NCI-H2081 treated with DMSO at 0.1 percent for 48 hours (cell line): Measurements from ENCODE around the gene CNPPD1.

ENCODE experiments used
- DNase-seq: peaks from one replicate; lab custom pipeline; 2025; lab: John Stamatoyannopoulos, UW

The CNPPD1 gene

DNA sequence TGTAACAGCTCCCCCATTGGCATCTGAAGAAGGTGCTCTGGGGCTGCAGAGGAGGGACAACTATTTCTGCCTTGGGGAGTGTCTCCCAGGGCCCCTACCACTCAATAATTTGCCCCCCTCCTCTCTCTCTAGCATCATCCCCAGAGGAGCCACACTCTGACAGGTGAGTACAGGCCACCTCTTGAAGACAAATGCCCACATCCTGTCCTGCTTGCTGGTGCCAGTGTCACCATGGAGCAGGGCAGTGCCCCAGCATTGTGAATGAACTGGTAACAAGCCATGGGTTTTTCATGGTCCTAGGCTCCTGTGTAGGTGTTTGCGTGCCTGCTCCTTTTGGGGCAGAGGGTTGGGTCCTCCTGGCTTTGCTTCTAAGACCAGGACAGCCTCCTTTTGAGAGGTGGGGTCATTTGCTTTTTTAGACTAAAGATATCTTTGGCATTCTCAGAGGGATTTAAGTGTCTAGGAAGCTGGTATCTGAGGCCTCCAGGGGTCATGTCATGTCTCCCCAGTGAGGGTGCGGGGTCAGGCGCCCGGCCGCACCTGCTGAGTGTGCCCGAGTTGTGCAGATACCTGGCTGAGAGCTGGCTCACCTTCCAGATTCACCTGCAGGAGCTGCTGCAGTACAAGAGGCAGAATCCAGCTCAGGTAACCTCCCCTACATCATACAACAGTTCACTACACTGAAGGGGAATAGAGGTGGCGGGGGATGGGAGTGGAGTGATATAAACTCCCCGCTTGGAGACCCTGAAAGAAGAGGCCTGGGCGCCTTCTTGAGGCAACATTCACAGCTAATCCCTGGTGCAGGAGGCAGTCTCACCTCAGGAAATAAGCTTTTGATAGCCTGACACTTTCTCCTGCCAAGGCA is 3.1 kb upstream of the CNPPD1 start:
- no peak for DNase-seq

- no peak for DNase-seq
These were observed 1.9 kb upstream of the CNPPD1 start for GRCh38 chr2:219178377-219179175.

GRCh38 chr2:219177552-219178376 is 1.0 kb upstream of the CNPPD1 start, which contains the start of gene RETREG2:
RETREG2 (plus strand) TSS chr2:219178275; CDS start chr2:219178353, 78 bp downstream.
- DNase-seq = peak; percentile 15

- no peak for DNase-seq
These were observed 552 bp downstream of the CNPPD1 start for GRCh38 chr2:219175928-219176817.

GRCh38 chr2:219175486-219175885 is 1.2 kb downstream of the CNPPD1 start:
- DNase-seq = no peak

- no peak for DNase-seq
These were observed 1.9 kb downstream of the CNPPD1 start for GRCh38 chr2:219174801-219175200.

- DNase-seq = no peak
These were observed 2.6 kb downstream of the CNPPD1 start for GRCh38 chr2:219174146-219174545.

GRCh38 chr2:219173176-219173575 is 3.5 kb downstream of the CNPPD1 start:
- no peak for DNase-seq

DNA sequence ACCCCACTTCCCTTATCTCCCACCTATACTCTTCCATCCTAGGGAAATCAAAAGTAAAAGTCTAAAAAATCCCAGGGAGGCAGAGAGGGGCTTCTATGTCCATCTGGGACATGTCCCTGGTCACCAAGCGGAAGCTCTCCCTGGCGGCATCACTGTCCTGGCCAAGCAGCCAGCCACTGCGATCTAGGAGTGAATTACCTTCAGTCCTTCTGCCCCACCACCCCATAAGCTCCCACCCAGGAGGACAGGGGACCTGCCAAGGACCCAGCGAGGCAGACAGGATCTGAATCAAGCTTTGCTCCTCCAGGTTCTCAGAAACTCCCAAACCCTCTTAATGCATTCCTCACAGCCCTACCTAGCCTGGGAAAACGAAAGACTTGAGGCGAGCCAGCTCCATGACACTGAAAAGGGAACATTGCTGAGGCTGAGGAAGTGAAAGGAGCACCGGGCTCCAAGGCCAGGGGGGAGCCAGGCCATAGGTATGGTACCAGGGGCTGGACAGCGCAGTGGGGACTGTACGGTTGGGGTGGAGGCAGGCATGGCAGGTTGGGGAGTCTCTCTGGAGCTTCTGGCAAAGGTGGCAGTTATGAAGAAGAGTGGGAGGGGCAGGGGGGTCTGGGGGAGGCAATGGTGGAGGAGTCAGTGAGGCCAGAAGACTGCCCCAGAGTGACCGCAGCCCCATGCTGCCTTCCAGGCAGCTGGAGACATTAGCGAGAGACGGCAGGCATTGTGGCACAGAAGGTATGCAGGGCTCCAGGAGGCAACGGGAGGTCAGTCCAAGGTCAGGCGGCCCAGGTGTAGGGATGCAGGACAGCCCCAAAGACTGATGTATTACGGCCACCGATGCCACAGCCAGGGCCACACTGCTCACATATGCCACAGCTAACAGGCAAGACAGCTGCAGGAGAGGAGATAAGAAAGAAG is 4.2 kb downstream of the CNPPD1 start:
- no peak for DNase-seq

DNA sequence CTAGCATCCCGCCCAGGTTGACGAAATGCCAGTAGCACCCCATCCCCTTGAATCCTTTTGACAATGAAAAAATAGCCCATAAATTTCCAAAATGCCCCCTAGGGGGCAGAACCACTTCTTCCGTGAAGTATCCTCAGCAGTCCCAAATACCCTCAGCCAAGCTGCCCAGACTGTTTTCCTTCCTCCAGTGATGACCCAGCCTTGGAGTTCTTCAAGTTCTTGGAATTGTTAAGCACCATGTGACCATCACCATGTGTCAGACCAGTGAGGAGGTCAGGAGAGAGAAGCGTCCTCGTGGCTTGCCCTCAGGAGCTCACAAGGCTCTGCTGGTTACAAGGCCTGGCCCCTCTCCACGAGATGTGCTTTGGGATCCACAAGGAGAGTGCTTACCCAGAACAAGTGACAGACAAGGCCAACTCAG is 5.5 kb downstream of the CNPPD1 start:
- DNase-seq = peak; percentile 9

- no peak for DNase-seq
These were observed 6.6 kb downstream of the CNPPD1 start, which contains the start of gene SLC23A3 for GRCh38 chr2:219169930-219170654. SLC23A3 (minus strand) TSS chr2:219170029; CDS start chr2:219169984, 45 bp downstream.

DNA sequence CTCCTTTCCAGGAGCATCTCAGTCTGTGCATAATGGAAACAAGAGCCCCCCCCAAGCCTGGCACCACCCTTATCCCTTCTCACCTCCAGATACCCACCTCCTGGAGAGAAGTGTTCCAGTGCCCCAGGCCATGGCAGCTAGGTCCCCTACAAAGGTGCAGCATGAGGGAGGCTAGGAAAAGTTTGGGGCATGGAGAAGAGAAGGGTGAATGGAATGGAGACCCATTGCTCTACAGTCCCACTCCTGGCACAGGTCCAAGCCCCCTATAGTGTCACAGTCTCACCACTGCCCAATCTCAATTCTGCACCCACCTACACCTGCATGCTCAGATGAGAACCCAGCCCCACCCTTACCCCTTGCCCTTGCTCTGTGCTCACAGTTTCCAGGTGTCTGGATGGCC is 7.8 kb downstream of the CNPPD1 start:
- DNase-seq = no peak

GRCh38 chr2:219168526-219168925 is 8.2 kb downstream of the CNPPD1 start:
- DNase-seq = no peak

- no peak for DNase-seq
These were observed 8.7 kb downstream of the CNPPD1 start for GRCh38 chr2:219167997-219168396.

- no peak for DNase-seq
These were observed 11.4 kb downstream of the CNPPD1 start for GRCh38 chr2:219165058-219165911.

DNA sequence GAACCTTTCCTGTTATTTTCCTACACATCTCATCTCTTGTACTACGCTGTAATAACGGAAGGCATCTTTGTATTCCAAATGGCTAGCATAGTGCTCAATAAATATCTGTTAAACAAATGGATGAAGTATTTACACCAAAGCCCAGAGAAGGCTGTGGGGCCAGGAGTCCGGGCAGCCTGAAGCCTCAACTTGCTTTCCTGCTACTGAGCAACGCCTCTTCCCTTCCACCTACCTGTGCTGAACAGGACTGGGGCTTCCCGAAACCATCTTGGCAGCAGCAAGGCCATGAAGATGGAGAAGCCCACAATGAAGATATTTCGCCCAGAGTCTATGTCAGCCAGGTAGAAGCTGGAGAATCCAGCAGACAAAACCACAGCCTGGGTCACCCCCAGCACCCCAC is 13.6 kb downstream of the CNPPD1 start:
- DNase-seq = no peak

GRCh38 chr2:219161097-219161496 is 15.6 kb downstream of the CNPPD1 start:
- DNase-seq = no peak
